ENCODE measurements around the gene NCR2. TPM values are rescaled to one million over a fixed set of nuclear protein-coding genes. Genes with fewer than 3 reads are reported as not detected.
"Not testable (repeated sequence)": the region's sequence is repeated elsewhere in the genome, so short reads cannot be mapped to it uniquely, and the experiment has no call there.

The NCR2 gene
- total and polyA plus RNA-seq, 2 experiments from 2014 or later: not detected

- Histone ChIP-seq H3K9me2 (replicated peaks; ENCODE audit: insufficient read depth) (no peaks in the 10 kb centered on the region), H3K79me2 (no peaks in the 10 kb centered on the region), H3K27me3 (no peaks in the 10 kb centered on the region), H3K4me1 (ENCODE audit: insufficient read depth) (no peaks in the 10 kb centered on the region), H4K20me1 (ENCODE audit: insufficient read depth, poor library complexity, severe bottlenecking) (no peaks in the 10 kb centered on the region), H2AFZ (no peak overlapping the region), H3K4me3 (no peak overlapping the region), H3K36me3 (replicated peaks; ENCODE audit: insufficient read depth, low read depth) (no peaks in the 10 kb centered on the region), H3K9me3 (ENCODE audit: low read depth) (no peaks in the 10 kb centered on the region), H3K27ac (no peak overlapping the region), H3K4me2 (no peak overlapping the region)
- no peak for TF ChIP-seq EZH2 (IDR thresholded peaks at IDR 0.05; ENCODE audit: borderline replicate concordance)
- TF ChIP-seq CTCF (IDR thresholded peaks at IDR 0.05; ENCODE audit: poor library complexity): no peak
- TF ChIP-seq EZH2phosphoT487 (IDR thresholded peaks at IDR 0.05; ENCODE audit: low read depth, severe bottlenecking, unreplicated experiment): no peak
- WGBS (ENCODE audit: low lambda C conversion rate, missing lambda C conversion rate): no CpG with 5 or more reads among the region's 3 CpGs
- DNase-seq (ENCODE audit: low spot score): no peak
These were observed 41.1 kb upstream of the NCR2 start for GRCh38 chr6:41294214-41294872.

GRCh38 chr6:41297248-41297647 lies 38.2 kb upstream of the NCR2 start:
- H3K9me3 ChIP-seq (ENCODE audit: low read depth); H3K4me2 ChIP-seq; H4K20me1 ChIP-seq (ENCODE audit: insufficient read depth, poor library complexity, severe bottlenecking); H3K36me3 ChIP-seq (replicated peaks; ENCODE audit: insufficient read depth, low read depth); H3K27me3 ChIP-seq; H3K4me3 ChIP-seq; DNase-seq (ENCODE audit: low spot score); H3K27ac ChIP-seq; H3K4me1 ChIP-seq (ENCODE audit: insufficient read depth); H3K79me2 ChIP-seq; H2AFZ ChIP-seq; H3K9me2 ChIP-seq (replicated peaks; ENCODE audit: insufficient read depth): not testable (repeated sequence)
- WGBS (ENCODE audit: low lambda C conversion rate, missing lambda C conversion rate): 68% methylated on average over 5 of the region's 5 CpGs

- Histone ChIP-seq H3K79me2 (no peaks in the 10 kb centered on the region), H3K9me3 (ENCODE audit: low read depth) (no peaks in the 10 kb centered on the region), H3K27ac (no peak overlapping the region), H3K4me1 (ENCODE audit: insufficient read depth) (no peaks in the 10 kb centered on the region), H3K36me3 (replicated peaks; ENCODE audit: insufficient read depth, low read depth) (no peaks in the 10 kb centered on the region), H3K4me3 (no peak overlapping the region), H3K4me2 (no peak overlapping the region), H4K20me1 (ENCODE audit: insufficient read depth, poor library complexity, severe bottlenecking) (no peaks in the 10 kb centered on the region), H3K27me3 (peaks cover 2% of the 10 kb centered on the region), H2AFZ (no peak overlapping the region), H3K9me2 (replicated peaks; ENCODE audit: insufficient read depth) (no peaks in the 10 kb centered on the region)
- 75% methylated on average over 3 of the region's 3 CpGs for WGBS (ENCODE audit: low lambda C conversion rate, missing lambda C conversion rate)
- no peak for DNase-seq (ENCODE audit: low spot score)
- TF ChIP-seq EZH2 (IDR thresholded peaks at IDR 0.05; ENCODE audit: borderline replicate concordance) (no peak), EZH2phosphoT487 (IDR thresholded peaks at IDR 0.05; ENCODE audit: low read depth, severe bottlenecking, unreplicated experiment) (no peak), CTCF (IDR thresholded peaks at IDR 0.05; ENCODE audit: poor library complexity) (no peak)
These were observed 36.5 kb upstream of the NCR2 start for GRCh38 chr6:41298785-41299502.

GRCh38 chr6:41302638-41303037 lies 32.8 kb upstream of the NCR2 start:
- no peak overlapping the region for H3K27ac ChIP-seq
- no peaks in the 10 kb centered on the region for H3K9me2 ChIP-seq (replicated peaks; ENCODE audit: insufficient read depth)
- H3K4me2 ChIP-seq: no peak overlapping the region
- H3K9me3 ChIP-seq (ENCODE audit: low read depth): no peaks in the 10 kb centered on the region
- H3K4me1 ChIP-seq (ENCODE audit: insufficient read depth): no peaks in the 10 kb centered on the region
- no peak for TF ChIP-seq CTCF (IDR thresholded peaks at IDR 0.05; ENCODE audit: poor library complexity)
- TF ChIP-seq EZH2 (IDR thresholded peaks at IDR 0.05; ENCODE audit: borderline replicate concordance): no peak
- TF ChIP-seq EZH2phosphoT487 (IDR thresholded peaks at IDR 0.05; ENCODE audit: low read depth, severe bottlenecking, unreplicated experiment): no peak
- 85% methylated on average over 5 of the region's 5 CpGs for WGBS (ENCODE audit: low lambda C conversion rate, missing lambda C conversion rate)
- peaks cover 8% of the 10 kb centered on the region for H3K27me3 ChIP-seq
- no peak for DNase-seq (ENCODE audit: low spot score)
- H2AFZ ChIP-seq: no peak overlapping the region
- H3K79me2 ChIP-seq: no peaks in the 10 kb centered on the region
- no peaks in the 10 kb centered on the region for H3K36me3 ChIP-seq (replicated peaks; ENCODE audit: insufficient read depth, low read depth)
- no peak overlapping the region for H3K4me3 ChIP-seq
- no peaks in the 10 kb centered on the region for H4K20me1 ChIP-seq (ENCODE audit: insufficient read depth, poor library complexity, severe bottlenecking)

All from hepatocyte (in vitro differentiated cells).